Muscle of arm (tissue), 12 donors: ENCODE measurements around the gene C3orf22. TPM values are rescaled to one million over a fixed set of nuclear protein-coding genes. Genes with fewer than 3 reads are reported as not detected.

Experiments
- DNase-seq: peaks from one replicate; pipeline ENCODE4 v3.0.0-alpha.2; 2013
- polyA plus RNA-seq, 12 donors: library from polyadenylated mRNA; unstranded; fragments of 120-200 nt; gene quantifications; one replicate each; pipeline ENCODE4 v1.2.1, GENCODE V29; 2013; ENCODE audit not compliant: insufficient read length in 12 of 12

The C3orf22 gene
- polyA plus RNA-seq, 12 donors: 0.09 TPM; not detected in 11

GRCh38 chr3:126527455-126528211, 31.1 kb downstream of the C3orf22 start:
- no peak for DNase-seq

GRCh38 chr3:126527006-126527405, 31.7 kb downstream of the C3orf22 start:
- DNase-seq: no peak

DNA sequence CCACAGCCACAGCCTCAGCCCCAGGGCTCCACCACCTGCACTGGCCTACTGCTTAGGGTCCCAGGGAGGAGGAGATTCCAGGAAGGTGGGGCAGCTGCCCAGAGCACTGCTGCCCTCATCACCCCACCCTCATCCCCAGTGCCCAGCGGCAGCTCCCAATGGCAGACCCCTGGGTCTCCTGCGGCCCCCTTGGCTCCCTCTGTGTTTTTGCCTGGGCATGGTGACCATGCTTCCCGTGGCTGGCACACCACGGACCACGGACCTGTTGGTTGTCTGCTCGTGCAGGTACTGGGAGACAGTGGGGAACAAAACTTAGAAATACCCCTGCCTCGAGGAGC, 32.1 kb downstream of the C3orf22 start:
- no peak for DNase-seq

- no peak for DNase-seq
Observed at GRCh38 chr3:126525853-126526667, 32.7 kb downstream of the C3orf22 start.

- DNase-seq: no peak
Observed at GRCh38 chr3:126525091-126525852, 33.5 kb downstream of the C3orf22 start.

- no peak for DNase-seq
Observed at GRCh38 chr3:126524429-126524988, 34.2 kb downstream of the C3orf22 start.

- no peak for DNase-seq
Observed at GRCh38 chr3:126523745-126524428, 34.8 kb downstream of the C3orf22 start, which contains the start of gene CHST13. TSS of gene CHST13 (plus strand) at chr3:126524155. CDS start at chr3:126524333, 178 bp downstream.

DNA sequence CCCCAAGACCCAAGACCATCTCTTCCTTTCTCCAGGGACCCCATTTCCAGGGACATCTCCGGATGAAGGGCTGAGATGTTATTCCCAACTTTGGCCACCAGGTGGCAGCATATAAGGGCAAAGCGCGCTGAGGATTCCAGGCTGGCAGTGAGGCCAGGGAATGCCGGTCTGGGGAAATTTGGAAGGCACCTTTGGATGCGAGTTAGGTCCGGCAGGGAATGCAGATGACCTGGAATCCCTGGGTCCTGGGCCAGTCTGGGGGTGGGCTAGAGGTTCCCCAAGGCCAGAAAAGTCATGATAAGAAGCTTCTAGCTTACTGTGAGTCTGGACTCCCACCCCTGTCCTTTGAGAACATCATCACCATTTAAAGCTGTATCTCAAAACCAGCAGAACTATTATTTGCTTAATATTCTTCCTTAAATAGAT, 36.4 kb downstream of the C3orf22 start:
- DNase-seq: peak; percentile 57

DNA sequence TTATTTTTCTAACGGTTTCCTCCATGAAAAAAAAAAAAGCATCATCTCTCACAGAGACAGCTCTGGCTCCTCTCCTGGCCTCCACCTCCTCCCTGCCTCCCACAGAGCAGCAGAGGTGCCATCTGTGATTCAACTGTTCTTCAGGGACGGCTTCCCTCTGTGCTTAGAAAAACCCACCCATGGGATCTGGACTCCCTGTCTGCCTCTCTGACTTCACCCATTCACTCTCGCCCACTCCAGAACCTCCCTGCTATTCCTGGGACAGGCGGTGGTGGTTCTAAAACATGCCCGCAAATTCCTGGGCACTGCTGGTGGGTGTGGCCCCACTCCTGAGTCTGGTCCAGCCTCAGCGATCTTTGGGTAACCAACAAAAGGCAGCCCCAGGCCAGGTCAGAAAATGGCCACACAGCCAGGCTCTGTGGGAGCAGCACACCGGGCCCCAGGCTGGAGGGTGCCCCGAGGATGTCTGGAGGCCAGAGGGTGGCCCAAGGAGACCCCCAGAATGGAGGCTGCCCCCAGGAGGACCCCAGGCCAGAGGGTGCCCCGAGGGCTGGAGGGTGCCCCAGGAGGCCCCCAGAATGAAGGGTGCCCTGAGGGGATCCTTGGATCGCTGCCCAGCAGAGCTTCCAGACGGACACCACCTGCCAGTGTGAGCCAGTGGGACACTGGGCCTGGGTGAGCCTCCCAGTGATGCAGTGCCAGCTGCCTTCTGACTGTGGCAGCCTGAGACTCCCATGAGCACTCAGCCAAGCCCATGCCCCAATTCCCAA, 37.4 kb downstream of the C3orf22 start:
- no peak for DNase-seq

DNA sequence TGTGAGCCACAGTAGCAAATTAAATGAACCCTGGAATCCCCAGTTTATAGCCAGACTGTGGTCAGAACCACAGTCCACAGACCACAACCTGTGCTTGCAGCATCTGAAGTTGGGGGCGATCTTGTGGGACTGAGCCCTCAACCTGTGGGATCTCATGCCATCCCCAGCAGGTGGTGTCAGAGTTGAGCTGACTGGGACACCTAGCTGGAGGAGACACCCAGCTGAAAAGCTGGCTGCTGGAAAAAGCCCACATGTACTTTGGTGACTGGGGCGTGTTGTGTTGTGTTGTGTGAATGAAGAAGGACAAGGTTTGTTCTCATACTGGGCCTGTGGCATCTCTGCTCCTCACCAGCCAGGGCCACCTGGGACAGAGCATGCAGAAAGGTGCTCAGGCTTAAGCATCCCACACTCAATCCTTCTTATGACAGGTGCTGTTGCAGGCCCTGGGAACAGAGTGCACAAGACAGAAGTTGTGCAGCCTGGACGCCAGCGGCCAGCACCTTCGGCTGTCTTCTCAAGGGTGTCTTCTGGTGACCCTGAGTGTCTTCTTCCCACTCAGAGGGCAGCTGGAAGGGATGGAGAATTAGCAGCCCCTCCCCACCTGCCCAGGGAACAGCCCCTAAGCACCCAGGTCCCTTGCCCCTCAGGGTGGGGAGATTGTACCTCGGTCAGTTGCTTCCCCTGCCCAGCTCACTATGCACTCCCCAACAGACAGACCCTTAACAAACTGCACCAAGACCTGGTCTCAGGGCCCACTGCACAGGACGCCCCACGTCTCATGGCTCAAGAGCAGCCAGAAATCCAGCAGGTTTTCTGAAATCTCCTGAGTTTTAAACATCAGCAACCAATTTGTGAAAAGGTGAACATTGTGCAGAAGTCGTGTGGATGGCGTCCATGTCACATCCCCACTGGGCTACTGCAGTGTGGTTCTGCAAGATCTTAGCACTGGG, 39.0 kb downstream of the C3orf22 start:
- DNase-seq: no peak

- DNase-seq: no peak
Observed at GRCh38 chr3:126518779-126519177, 40.0 kb downstream of the C3orf22 start.

DNA sequence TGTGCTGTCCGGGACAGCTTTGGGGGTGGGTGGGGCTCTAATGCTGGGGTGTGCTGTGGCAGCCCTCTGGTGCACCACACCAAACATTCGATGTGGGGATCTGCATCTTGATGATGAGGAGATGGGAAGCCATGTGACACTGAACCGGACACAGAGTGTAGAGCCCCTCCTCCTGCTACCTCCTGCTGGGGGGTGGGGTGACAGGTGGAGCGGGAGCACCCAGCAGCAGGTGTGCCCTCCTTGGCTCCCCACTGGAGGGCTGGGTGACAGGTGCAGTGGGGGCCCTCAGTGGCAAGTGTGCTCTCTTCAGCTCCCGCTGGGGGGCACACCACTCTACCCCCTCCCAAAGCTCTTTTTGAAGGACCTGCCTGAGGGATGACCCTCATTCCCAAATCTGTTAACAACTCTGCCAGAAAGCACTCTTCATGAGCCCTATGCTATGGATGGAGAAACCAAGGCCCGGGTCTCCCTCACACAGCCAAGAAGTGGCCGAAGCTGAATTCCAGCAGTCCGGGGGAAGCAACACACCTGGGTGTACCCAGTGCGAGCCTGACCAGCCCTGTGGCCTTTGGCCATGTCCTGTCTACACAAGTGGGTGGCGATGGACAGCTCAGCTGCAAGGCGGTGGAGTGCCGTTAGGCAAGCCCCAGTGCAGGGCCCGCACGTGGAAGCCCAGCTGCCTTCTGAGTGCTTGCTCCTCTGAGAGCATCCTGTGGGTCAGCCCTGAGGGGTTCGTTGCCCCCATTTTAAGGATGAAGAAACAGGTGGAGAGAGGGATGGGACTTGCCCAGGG, 40.5 kb downstream of the C3orf22 start:
- no peak for DNase-seq

DNA sequence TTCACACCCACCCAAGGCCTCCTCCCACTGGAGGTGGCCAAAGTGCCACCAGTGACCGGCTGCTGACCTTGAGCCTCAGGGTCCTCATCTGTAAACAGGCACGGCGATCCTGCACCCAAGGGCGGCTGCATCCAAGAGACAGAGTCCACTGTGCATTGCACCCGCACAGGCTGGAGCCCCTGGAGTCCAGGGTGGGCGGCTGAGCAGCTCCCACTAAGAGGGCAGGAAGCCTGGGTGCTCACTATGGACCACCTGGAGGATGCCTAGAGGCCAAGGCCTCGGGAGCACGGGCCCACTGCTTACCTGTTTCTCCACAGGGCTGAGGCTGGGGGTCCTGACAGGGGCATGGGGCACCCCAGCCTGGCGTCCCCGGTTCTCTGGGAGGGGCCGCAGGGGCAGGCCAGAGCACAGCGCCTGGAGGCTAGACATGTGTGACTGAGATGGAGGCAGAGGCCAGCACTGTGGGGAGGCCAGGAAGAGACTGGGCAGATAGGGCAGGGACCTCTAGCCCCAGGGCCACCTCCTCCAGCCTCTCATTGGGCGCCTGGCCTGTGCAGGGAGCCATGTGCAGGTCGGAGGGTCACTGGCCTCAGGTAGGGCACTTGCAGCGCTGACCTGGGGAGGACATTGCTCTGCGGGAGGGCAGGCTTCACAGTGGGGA, 41.3 kb downstream of the C3orf22 start, which contains the start of gene UROC1:
TSS of gene UROC1 (minus strand) at position 483 of the 661 bp plus-strand sequence. CDS start at position 429, 54 bp downstream.
- no peak for DNase-seq

- DNase-seq: no peak
Observed at GRCh38 chr3:126516936-126517290, 41.8 kb downstream of the C3orf22 start.

DNA sequence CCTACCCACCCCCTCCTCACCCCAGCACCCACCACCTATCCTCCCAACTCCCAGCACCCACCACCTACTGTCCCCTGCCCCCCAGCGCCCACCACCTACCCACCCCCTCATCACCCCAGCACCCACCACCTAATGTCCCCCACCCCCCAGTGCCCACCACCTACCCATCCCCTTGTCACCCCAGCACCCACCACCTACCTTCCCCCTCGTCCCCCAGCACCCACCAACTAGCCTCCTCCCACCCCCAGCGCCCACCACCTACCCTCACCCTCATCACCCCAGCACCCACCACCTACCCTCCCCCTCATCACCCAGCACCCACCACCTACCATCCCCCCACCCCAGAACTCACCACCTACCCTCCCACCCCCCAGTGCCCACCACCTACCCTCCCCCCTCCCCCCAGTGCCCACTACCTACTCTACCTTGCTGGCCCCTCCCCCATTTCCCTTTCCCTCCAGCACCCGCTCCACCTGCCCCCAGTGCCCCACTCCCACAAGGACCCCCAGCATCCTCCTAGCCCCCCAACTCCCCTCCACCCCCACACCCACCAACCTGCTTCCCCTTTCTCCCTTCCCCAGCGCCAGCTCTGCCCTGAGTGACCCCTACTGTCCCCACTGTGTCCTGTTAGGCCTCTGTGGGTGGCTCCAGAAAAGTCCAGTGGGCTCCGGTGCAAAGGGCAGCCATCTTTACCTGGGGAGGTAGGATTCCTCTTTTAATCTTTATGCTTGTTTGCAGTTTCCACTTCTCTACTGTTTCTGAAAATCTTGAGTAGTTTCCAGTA, 42.4 kb downstream of the C3orf22 start:
- no peak for DNase-seq

- DNase-seq: no peak
Observed at GRCh38 chr3:126515066-126515706, 43.5 kb downstream of the C3orf22 start.

- no peak for DNase-seq
Observed at GRCh38 chr3:126514161-126514560, 44.6 kb downstream of the C3orf22 start.
